GM20000 (cell line): ENCODE data around the gene PSMC3.

Experiments used
- DNase-seq: peaks from one replicate; pipeline ENCODE4 v3.0.0; 2012; ENCODE audit warnings: low spot score
- TF ChIP-seq, protein P1 (sequence below): IDR thresholded peaks from 2 replicates; pipeline ENCODE4 v1.5.1; 2012; ENCODE audit warnings: mild to moderate bottlenecking, control low read depth; ENCODE audit errors: extremely low read depth, missing control alignments

Gene PSMC3

DNA sequence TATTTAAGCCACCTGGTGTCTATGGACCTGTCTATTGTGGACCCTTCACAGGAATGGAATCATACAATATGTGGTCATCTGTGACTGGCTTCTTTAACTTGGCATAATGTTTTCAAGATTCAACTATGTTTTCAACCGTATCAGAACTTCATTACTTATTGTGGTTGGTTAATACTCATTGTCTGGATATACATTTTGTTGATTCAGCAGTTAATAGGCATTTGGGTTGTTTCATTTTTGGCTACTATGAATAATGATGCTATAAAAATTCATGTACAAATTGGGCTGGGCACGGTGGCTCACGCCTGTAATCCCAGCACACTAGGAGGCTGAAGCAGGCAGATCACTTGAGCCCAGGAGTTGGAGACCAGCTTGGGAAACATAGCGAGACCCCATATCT is 25.2 kb upstream of the PSMC3 start:
- no peak for DNase-seq
- TF ChIP-seq, protein P1, sequence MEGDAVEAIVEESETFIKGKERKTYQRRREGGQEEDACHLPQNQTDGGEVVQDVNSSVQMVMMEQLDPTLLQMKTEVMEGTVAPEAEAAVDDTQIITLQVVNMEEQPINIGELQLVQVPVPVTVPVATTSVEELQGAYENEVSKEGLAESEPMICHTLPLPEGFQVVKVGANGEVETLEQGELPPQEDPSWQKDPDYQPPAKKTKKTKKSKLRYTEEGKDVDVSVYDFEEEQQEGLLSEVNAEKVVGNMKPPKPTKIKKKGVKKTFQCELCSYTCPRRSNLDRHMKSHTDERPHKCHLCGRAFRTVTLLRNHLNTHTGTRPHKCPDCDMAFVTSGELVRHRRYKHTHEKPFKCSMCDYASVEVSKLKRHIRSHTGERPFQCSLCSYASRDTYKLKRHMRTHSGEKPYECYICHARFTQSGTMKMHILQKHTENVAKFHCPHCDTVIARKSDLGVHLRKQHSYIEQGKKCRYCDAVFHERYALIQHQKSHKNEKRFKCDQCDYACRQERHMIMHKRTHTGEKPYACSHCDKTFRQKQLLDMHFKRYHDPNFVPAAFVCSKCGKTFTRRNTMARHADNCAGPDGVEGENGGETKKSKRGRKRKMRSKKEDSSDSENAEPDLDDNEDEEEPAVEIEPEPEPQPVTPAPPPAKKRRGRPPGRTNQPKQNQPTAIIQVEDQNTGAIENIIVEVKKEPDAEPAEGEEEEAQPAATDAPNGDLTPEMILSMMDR, result no peak

DNA sequence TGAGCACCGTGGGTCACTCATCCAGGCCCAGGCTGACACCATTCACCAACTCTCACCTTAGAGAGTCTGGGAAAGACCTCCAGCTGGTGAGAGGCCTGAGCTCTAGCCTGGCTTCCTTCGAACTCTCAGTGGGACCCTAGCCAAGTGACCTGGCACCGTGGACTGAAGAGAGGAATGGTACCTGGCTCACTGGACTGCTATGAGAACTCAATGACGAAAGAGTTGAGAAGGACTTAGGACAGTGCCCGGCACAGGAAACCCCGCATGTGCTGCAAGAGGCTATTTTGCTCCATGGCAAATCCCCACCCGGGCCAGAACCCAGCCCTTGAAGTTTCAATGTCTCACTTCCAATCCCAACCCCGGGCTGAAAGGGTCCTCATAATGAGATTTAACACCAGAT is 23.3 kb upstream of the PSMC3 start:
- TF ChIP-seq, protein P1, result no peak
- DNase-seq, result no peak

DNA sequence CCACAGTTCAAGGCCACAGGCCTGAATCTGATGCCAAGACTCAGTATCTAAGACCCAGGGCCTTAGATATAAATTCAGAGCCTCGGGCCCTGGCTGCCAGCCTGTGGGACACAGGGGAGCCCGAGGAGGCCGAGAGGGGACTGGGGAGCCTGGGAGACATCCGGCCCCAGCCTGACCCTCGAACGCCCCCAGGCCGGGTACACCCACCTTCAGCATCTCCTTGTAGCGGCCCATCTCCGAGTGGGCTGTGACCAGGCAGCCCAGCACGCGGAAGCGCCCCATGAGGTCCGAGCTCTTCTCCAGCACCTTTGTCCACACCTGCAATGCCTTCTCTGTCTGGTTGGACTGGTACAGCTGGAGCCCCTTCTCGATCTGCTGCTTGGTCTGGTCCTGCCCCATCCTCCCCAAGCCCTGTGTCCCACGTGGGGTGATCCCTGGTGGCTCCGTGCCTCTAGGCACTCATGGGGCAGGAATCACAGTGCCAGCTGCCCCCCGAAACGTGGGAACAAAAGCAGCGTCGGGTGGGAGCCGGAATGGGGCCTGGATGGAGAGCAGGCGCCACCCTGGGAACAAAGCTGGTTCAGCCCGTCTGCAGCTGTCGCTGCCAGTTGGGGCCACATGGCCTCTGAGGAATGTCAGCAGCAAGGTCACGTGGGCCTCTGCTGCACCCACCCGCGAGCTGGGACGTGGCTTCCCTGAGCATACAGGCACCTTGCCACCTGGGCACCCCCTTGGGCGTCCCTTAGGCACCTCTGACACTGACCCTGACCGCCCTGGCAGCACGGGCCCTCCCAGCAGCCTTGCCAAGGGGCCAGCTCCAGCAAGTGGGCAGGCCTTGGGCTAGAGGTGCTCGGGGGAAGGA is 22.6 kb upstream of the PSMC3 start, which contains the start of gene RAPSN:
TSS of gene RAPSN (minus strand) at position 571 of the 862 bp plus-strand sequence. CDS start at position 399, 172 bp downstream.
- TF ChIP-seq, protein P1, result no peak
- DNase-seq, result no peak

DNA sequence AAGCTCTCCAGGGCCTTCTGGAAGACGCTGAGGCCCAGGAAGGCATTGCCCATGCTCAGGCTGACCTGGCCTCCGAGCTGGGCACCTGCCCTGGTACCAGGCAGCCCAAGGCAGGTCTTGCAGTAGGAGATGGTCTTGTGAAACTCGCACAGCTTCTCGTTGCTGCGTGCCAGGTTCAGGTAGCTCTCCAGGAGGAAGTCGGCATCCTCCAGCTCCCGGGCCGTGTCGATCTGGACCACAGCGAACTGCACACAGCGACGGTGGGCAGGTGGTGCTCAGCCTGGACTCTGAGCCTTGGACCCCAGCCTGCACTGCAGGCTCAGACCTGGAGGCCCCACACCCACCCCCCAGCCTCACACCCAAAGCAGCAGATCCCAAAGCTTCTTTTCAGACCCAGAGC is 21.7 kb upstream of the PSMC3 start:
- TF ChIP-seq, protein P1, result no peak
- DNase-seq, result no peak

DNA sequence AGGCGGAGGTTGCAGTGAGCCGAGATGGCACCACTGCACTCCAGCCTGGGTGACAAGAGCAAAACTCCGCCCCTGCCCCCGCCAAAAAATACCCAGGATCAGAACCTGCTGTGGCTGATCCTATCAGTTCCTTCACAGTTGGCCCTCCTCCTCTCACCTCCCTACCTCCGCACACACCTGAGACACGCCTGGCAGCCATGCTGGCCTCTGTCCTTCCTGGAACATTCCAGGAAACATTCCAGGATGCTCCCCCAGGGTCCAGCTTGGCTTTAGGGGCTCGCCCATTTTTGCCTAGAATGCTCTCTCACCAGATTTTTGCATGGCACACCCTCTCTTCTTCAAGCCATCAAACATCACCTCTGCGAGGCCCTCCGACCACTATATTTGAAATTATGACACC is 20.6 kb upstream of the PSMC3 start:
- TF ChIP-seq, protein P1, result no peak
- DNase-seq, result no peak

DNA sequence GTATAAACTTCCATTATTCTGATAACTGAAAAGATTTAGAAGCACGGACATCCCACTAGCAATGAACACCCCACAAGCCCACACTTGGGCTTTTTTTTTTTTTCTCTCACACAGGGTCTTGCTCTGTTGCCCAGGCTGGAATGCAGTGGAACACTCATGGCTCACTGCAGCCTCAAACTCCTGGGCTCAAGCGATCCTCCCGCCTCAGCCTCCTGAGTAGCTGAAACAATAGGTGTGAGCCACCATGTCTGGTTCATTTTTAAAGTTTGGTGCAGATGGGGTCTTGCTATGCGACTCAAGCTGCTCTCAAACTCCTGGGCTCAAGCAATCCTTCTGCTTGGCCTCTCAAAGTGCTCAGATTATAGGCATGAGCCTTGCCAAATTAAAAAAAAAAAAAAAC is 19.6 kb upstream of the PSMC3 start:
- TF ChIP-seq, protein P1, result no peak
- no peak for DNase-seq

DNA sequence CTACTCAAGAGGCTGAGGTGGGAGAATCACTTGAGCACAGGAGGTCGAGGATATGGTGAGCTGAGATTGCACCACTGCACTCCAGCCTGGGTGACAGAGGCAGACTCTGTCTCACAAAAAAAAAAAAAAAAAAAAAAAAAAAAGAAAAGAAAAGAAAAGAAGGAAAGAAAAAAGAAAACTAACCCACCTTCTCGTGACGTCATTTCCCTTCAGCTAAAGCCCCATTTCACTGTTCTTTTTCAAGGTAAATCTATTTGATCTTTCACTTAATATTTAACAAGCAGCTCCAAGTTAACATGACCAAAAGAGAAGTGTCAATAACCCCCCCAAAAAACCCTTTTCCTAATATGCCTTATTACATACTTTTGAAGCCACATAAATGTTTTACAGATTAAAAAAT is 17.6 kb upstream of the PSMC3 start:
- DNase-seq, result no peak

More for the DNA sequence above, 17.6 kb upstream of the PSMC3 start:
- TF ChIP-seq, protein P1, result no peak
